Activated gamma-delta T cell treated with anti-CD3 and anti-CD28 coated beads, Interleukin-2, amount 50 U/mL, for 16 hours (primary cell): Measurements from ENCODE around the gene STRIP1.
A peak's percentile ranks its signal among the peaks of the same experiment; 100 is the strongest.

ENCODE experiments used
- DNase-seq: peaks from one replicate; pipeline ENCODE4 v3.0.0-alpha.2; 2020; ENCODE audit warnings: low read depth

The STRIP1 gene

GRCh38 chr1:110050602-110051261, 16.3 kb downstream of the STRIP1 start:
- no peak for DNase-seq

GRCh38 chr1:110051262-110051648, 16.8 kb downstream of the STRIP1 start:
- no peak for DNase-seq

GRCh38 chr1:110053552-110054428, 19.4 kb downstream of the STRIP1 start:
- peak; percentile 48 for DNase-seq

- DNase-seq: no peak
These were observed 21.3 kb downstream of the STRIP1 start for GRCh38 chr1:110055493-110056284.

GRCh38 chr1:110056285-110056683, 21.9 kb downstream of the STRIP1 start:
- no peak for DNase-seq

GRCh38 chr1:110056776-110057175, 22.4 kb downstream of the STRIP1 start:
- DNase-seq: no peak

GRCh38 chr1:110057963-110058518, 23.6 kb downstream of the STRIP1 start:
- DNase-seq: no peak

- no peak for DNase-seq
These were observed 24.2 kb downstream of the STRIP1 start for GRCh38 chr1:110058591-110058990.

GRCh38 chr1:110059133-110059863, 24.9 kb downstream of the STRIP1 start:
- no peak for DNase-seq

- DNase-seq: peak; percentile 63
These were observed 25.7 kb downstream of the STRIP1 start for GRCh38 chr1:110060034-110060661.

- DNase-seq: no peak
These were observed 26.2 kb downstream of the STRIP1 start for GRCh38 chr1:110060662-110061060.

- no peak for DNase-seq
These were observed 26.9 kb downstream of the STRIP1 start for GRCh38 chr1:110061341-110061740.

GRCh38 chr1:110062612-110063011, 28.2 kb downstream of the STRIP1 start:
- DNase-seq: no peak

GRCh38 chr1:110063781-110064180, 29.4 kb downstream of the STRIP1 start:
- no peak for DNase-seq

- no peak for DNase-seq
These were observed 30.3 kb downstream of the STRIP1 start for GRCh38 chr1:110064576-110065337.

- DNase-seq: no peak
These were observed 31.4 kb downstream of the STRIP1 start for GRCh38 chr1:110065841-110066240.

GRCh38 chr1:110067479-110067892, 33.1 kb downstream of the STRIP1 start:
- DNase-seq: no peak

GRCh38 chr1:110067893-110068645, 33.6 kb downstream of the STRIP1 start:
- DNase-seq: no peak

GRCh38 chr1:110068646-110069403, 34.4 kb downstream of the STRIP1 start:
- DNase-seq: no peak
